OCI-LY7 (cell line): ENCODE data around the gene JAM2.

Source experiments
- CTCF ChIP-seq: fragments of 200-600 bp; sonication (generic); conservative IDR thresholded peaks from 2 replicates; pipeline ENCODE4 v1.5.1; 2014; ENCODE audit warnings: mild to moderate bottlenecking, antibody characterized with exemption, low read length, moderate library complexity, mixed read lengths
- EZH2phosphoT487 ChIP-seq: fragments of 200-600 bp; sonication (generic); IDR thresholded peaks from 2 replicates; pipeline ENCODE4 v1.6.1; 2018; ENCODE audit warnings: low read depth, borderline replicate concordance, mild to moderate bottlenecking, mixed run types, antibody characterized with exemption, low read length, moderate library complexity, mixed read lengths

- TF ChIP-seq CTCF (no peak), EZH2phosphoT487 (no peak)
Observed at GRCh38 chr21:25676451-25676850, 37.4 kb downstream of the JAM2 start.
